Chondrocyte (in vitro differentiated cells): ENCODE measurements around the gene PARD3B. TPM values are rescaled to one million over a fixed set of nuclear protein-coding genes. Genes with fewer than 3 reads are reported as not detected.

Experiments used
- DNase-seq: peaks from one replicate; pipeline ENCODE4 v3.0.0; 2021; ENCODE audit warnings: mixed read lengths, low spot score
- H3K27ac Mint-ChIP-seq: one replicate; pipeline ENCODE4 v1.8.0; 2021; ENCODE audit warnings: mild to moderate bottlenecking, moderate library complexity, mixed read lengths; ENCODE audit not compliant: unreplicated experiment
- H3K27me3 Mint-ChIP-seq: 2 replicates; pipeline ENCODE4 v1.8.0; 2021; ENCODE audit warnings: low read depth, mixed read lengths
- H3K36me3 Mint-ChIP-seq: 2 replicates; pipeline ENCODE4 v1.8.0; 2021; ENCODE audit warnings: low read depth, mixed read lengths
- H3K4me1 Mint-ChIP-seq: 2 replicates; pipeline ENCODE4 v1.8.0; 2021; ENCODE audit warnings: low read depth, mild to moderate bottlenecking, mixed read lengths
- H3K4me3 Mint-ChIP-seq: one replicate; pipeline ENCODE4 v1.8.0; 2021; ENCODE audit warnings: mild to moderate bottlenecking, moderate library complexity, mixed read lengths; ENCODE audit not compliant: unreplicated experiment
- H3K9me3 Mint-ChIP-seq: 2 replicates; pipeline ENCODE4 v1.8.0; 2021; ENCODE audit warnings: low read depth, mixed read lengths
- CTCF ChIP-seq: fragments of 200-600 bp; sonication (generic); IDR thresholded peaks from 2 replicates; pipeline ENCODE4 v1.5.0; 2021; ENCODE audit warnings: antibody characterized with exemption, mild to moderate bottlenecking, moderate library complexity
- total RNA-seq: library from RNA; stranded (reverse); gene quantifications from 3 replicates; pipeline ENCODE4 v1.2.1, GENCODE V29; 2021

Gene PARD3B
- total RNA-seq, 1 donor from 2014 or later: 24.9 TPM

DNA sequence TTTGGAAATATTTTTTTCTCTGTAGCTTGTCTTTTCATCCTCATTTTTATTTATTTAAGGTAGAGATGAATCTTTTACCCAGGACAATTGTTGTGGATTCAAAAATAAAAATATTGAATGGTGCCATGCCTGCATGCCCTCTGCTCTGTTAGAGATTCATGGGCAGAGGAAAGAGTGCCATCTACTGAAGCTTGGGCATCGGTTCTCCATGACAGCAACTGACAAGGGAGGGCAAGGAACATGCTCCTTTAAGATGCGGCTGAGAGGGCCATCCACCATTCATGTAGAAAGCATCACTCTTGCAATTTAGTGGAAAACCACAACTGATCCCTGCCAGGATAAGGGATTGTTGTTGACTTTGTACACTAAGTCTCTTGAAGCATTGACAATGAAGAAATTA lies 79.9 kb downstream of the PARD3B start:
- no peak overlapping the region for H3K4me3 Mint-ChIP-seq
- no peaks in the 10 kb centered on the region for H3K9me3 Mint-ChIP-seq
- DNase-seq: no peak
- H3K27ac Mint-ChIP-seq: no peak overlapping the region
- H3K4me1 Mint-ChIP-seq: peaks cover 22% of the 10 kb centered on the region
- no peaks in the 10 kb centered on the region for H3K27me3 Mint-ChIP-seq
- peaks cover 1% of the 10 kb centered on the region for H3K36me3 Mint-ChIP-seq
- peak; percentile 71 for TF ChIP-seq CTCF

- Mint-ChIP-seq H3K4me1 (peaks cover 16% of the 10 kb centered on the region), H3K4me3 (no peak overlapping the region), H3K27ac (no peak overlapping the region), H3K36me3 (peaks cover 4% of the 10 kb centered on the region), H3K27me3 (no peaks in the 10 kb centered on the region), H3K9me3 (peaks cover 14% of the 10 kb centered on the region)
- DNase-seq: no peak
- no peak for TF ChIP-seq CTCF
These were observed 83.8 kb downstream of the PARD3B start for GRCh38 chr2:204628926-204629712.

DNA sequence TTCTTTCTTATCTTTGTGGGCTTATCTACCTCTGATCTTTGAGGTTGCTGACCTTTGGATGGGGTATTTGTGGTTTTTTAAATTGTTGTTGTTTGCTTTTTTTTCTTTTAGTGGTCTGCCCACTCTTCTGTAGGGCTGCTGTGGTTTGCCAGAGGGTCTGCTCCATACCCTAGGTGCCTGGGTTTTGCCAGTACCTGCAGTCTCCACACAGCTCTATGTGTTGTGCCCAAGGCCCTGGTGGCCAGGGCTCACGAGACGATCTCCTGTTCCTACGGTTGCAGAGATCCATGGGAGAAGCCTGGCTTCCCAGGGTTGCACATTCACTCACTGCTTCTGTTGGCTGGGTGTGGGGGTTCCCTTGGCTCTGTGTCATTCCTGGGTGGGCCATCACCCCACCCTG lies 87.1 kb downstream of the PARD3B start:
- TF ChIP-seq CTCF: no peak
- no peak overlapping the region for H3K27ac Mint-ChIP-seq
- H3K4me3 Mint-ChIP-seq: no peak overlapping the region
- peaks cover 5% of the 10 kb centered on the region for H3K4me1 Mint-ChIP-seq
- peaks cover 14% of the 10 kb centered on the region for H3K9me3 Mint-ChIP-seq
- DNase-seq: no peak
- H3K27me3 Mint-ChIP-seq: no peaks in the 10 kb centered on the region
- H3K36me3 Mint-ChIP-seq: peaks cover 4% of the 10 kb centered on the region

DNA sequence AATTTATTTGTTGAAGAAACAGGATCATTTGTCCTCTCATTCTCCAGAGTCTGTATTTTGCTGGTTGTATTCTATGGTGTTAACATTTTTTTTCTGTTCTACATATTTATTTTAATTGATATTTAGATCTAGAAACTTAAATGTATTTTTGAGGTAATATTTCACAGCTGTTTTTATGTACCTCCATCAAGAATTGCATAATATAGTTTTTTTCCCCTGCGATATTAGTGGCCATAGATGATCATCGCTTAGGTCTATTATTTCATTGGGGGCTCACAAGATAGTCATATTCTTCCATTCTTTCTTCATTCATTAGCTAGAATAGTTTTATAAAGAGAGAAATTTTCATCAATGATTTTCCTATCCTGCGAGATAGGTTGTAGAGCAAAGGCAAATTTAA lies 89.3 kb downstream of the PARD3B start:
- Mint-ChIP-seq H3K4me3 (no peak overlapping the region), H3K9me3 (peaks cover 14% of the 10 kb centered on the region), H3K27me3 (no peaks in the 10 kb centered on the region), H3K4me1 (no peaks in the 10 kb centered on the region), H3K36me3 (peaks cover 4% of the 10 kb centered on the region), H3K27ac (no peak overlapping the region)
- no peak for DNase-seq
- no peak for TF ChIP-seq CTCF

DNA sequence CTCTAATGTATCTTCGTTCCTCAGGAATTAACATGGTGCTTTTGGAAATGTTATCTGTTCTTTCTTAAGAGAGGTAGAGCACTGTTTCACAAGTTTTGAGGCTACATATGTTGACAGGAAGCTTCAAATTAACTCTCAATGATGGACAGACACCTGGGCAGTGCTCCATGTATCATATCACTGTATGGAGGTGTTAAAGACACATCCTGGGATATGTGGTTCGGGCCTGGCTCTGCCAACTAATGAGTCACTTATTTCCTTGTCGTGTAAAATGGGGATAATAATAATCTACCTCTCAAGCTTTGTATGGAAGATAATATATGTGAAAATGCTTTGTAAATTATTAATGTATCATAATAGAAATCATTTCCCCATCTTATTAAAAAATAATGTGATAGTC lies 90.2 kb downstream of the PARD3B start:
- Mint-ChIP-seq H3K27me3 (no peaks in the 10 kb centered on the region), H3K36me3 (peaks cover 2% of the 10 kb centered on the region), H3K27ac (no peak overlapping the region), H3K4me3 (no peak overlapping the region), H3K9me3 (peaks cover 13% of the 10 kb centered on the region), H3K4me1 (no peaks in the 10 kb centered on the region)
- DNase-seq: no peak
- no peak for TF ChIP-seq CTCF
